ENCODE data around the gene DNALI1. TPM values are rescaled to one million over a fixed set of nuclear protein-coding genes. Genes with fewer than 3 reads are reported as not detected.

Gene DNALI1
- total RNA-seq, 1 experiment from 2014 or later: 6.3 TPM

DNA sequence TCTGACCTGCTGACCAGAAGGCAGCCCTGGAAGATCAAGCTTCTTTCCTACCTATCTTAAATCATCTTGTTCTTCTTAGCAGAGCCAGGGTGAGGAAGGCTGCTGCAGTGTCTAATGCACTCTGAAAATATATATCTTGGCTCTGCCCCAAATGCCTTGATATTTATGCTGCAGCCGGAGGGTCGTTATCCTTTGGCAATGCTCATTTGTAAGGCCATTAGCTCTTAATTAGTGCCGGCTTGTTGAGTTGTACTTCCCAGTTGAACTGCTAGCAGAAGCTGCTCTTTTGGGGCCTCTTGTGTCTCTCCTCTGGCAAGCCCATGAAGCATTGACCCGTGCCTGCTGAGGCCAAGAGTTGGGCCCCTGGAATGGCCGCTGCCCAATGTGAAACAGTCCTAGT, 43.2 kb downstream of the DNALI1 start:
- no peaks in the 10 kb centered on the region for H3K36me3 ChIP-seq (ENCODE audit: insufficient read depth, low read length, poor library complexity, severe bottlenecking)
- no peak for TF ChIP-seq EZH2 (IDR thresholded peaks at IDR 0.05; ENCODE audit: borderline replicate concordance, low read depth, low read length, poor library complexity, severe bottlenecking)
- TF ChIP-seq, protein P1, sequence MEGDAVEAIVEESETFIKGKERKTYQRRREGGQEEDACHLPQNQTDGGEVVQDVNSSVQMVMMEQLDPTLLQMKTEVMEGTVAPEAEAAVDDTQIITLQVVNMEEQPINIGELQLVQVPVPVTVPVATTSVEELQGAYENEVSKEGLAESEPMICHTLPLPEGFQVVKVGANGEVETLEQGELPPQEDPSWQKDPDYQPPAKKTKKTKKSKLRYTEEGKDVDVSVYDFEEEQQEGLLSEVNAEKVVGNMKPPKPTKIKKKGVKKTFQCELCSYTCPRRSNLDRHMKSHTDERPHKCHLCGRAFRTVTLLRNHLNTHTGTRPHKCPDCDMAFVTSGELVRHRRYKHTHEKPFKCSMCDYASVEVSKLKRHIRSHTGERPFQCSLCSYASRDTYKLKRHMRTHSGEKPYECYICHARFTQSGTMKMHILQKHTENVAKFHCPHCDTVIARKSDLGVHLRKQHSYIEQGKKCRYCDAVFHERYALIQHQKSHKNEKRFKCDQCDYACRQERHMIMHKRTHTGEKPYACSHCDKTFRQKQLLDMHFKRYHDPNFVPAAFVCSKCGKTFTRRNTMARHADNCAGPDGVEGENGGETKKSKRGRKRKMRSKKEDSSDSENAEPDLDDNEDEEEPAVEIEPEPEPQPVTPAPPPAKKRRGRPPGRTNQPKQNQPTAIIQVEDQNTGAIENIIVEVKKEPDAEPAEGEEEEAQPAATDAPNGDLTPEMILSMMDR (conservative IDR thresholded peaks at IDR 0.05; ENCODE audit: low read depth, low read length): no peak
- H3K27me3 ChIP-seq (replicated peaks; ENCODE audit: insufficient read depth, low read depth, low read length, poor library complexity): peaks cover 8% of the 10 kb centered on the region
- DNase-seq (ENCODE audit: low spot score): no peak
- no peaks in the 10 kb centered on the region for H3K4me1 ChIP-seq (ENCODE audit: insufficient read depth, low read length, poor library complexity, severe bottlenecking)
- no peak overlapping the region for H3K4me3 ChIP-seq (ENCODE audit: low read depth, low read length, poor library complexity, severe bottlenecking)
- H3K9me3 ChIP-seq (ENCODE audit: low read depth, low read length, poor library complexity, severe bottlenecking): no peaks in the 10 kb centered on the region
- H3K27ac ChIP-seq (ENCODE audit: low read depth, low read length, poor library complexity, severe bottlenecking): no peak overlapping the region
- CTCF ChIA-PET: no interaction called here
- no TSS peak for BruUV-seq (replicated peaks)
- intact Hi-C loops (cut with micrococcal nuclease; ENCODE audit: unreplicated experiment): no loop called here
- POLR2A ChIA-PET (ENCODE audit: low non-redundant PET): no interaction called here

DNA sequence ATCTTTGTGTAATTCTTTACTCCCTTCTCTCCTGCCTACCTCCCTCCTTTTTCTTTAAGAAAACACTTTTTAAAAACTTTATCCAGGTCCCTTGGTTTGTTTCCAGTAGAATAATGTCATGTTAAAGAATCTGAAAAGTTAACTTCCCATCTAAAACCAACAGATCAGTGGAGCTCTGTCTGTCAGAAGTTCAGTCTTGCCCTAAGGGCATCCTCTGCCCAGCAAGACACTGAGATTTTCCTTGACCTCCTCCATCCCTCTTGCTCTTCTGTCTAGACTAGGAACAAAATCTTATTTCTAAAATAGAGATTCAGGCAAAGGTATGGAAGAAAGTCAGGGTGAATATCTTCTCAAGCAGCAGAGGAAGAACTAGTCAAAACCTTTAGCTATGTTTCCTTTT, 44.7 kb downstream of the DNALI1 start:
- ChIA-PET CTCF (interaction anchor here (0.7 kb wide), 1 partner anchor 25 kb away, joined by 4 read pairs; no protein-coding TSS in a partner anchor), POLR2A (ENCODE audit: low non-redundant PET) (no interaction called here)
- no peaks in the 10 kb centered on the region for H3K36me3 ChIP-seq (ENCODE audit: insufficient read depth, low read length, poor library complexity, severe bottlenecking)
- H3K9me3 ChIP-seq (ENCODE audit: low read depth, low read length, poor library complexity, severe bottlenecking): no peaks in the 10 kb centered on the region
- no TSS peak for BruUV-seq (replicated peaks)
- TF ChIP-seq, protein P1 (conservative IDR thresholded peaks at IDR 0.05; ENCODE audit: low read depth, low read length): no peak
- no peak for TF ChIP-seq EZH2 (IDR thresholded peaks at IDR 0.05; ENCODE audit: borderline replicate concordance, low read depth, low read length, poor library complexity, severe bottlenecking)
- no peak for DNase-seq (ENCODE audit: low spot score)
- intact Hi-C loops (cut with micrococcal nuclease; ENCODE audit: unreplicated experiment): no loop called here
- H3K27ac ChIP-seq (ENCODE audit: low read depth, low read length, poor library complexity, severe bottlenecking): no peak overlapping the region
- H3K27me3 ChIP-seq (replicated peaks; ENCODE audit: insufficient read depth, low read depth, low read length, poor library complexity): peaks cover 14% of the 10 kb centered on the region
- H3K4me1 ChIP-seq (ENCODE audit: insufficient read depth, low read length, poor library complexity, severe bottlenecking): no peaks in the 10 kb centered on the region
- H3K4me3 ChIP-seq (ENCODE audit: low read depth, low read length, poor library complexity, severe bottlenecking): no peak overlapping the region

DNA sequence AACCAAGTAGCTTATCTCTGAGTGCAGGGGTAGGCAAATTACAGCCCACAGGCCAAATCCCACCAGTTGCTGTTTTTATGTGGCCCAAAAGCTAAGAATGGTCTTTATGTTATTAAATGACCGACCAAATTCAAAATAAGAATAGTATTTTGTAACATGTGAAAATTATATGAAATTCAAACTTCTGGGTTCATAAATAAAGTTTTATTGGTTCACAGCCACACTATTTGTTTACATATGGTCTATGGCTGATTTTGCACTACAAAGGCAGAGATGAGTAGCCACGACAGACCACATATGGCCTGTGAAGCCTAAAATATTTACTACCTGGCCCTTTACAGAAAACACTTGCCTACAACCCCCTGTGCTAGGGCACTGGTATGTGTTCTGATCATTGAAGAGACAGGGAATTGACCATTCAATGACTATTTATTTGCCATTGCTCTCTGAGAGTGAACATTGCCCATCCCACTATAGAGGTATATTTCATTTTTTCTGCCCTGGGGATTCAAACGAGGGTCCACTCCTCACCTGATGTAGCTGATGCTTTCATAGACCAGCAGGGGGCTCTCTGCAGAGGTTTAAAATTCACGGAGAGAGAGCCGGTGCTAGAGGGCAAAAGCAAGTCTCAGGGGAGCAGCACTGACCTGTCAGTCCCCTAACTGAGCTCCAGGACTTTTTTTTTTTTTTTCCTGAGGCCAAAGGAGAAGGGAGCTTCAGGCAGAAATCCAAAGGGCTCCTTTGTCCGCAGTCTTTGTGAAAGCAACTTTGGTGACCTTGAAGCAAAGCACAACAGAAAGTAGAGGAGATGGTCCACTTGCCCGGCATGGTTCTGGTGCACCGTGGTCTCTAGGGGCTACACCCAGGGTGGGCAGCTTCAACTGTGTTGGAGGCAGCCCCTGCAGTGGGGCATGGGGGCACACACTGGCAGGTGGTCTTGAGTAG, 46.3 kb downstream of the DNALI1 start:
- H3K27ac ChIP-seq (ENCODE audit: low read depth, low read length, poor library complexity, severe bottlenecking): no peak overlapping the region
- ChIA-PET POLR2A (ENCODE audit: low non-redundant PET) (no interaction called here), CTCF (interaction anchor here (0.6 to 1.5 kb wide), 4 partner anchors 37 to 132 kb away, joined by 3 to 5 read pairs (median 4); a partner anchor contains a TSS)
- peak; percentile 63 for DNase-seq (ENCODE audit: low spot score)
- H3K4me3 ChIP-seq (ENCODE audit: low read depth, low read length, poor library complexity, severe bottlenecking): no peak overlapping the region
- TF ChIP-seq, protein P1 (conservative IDR thresholded peaks at IDR 0.05; ENCODE audit: low read depth, low read length): peak; percentile 83
- TF ChIP-seq EZH2 (IDR thresholded peaks at IDR 0.05; ENCODE audit: borderline replicate concordance, low read depth, low read length, poor library complexity, severe bottlenecking): no peak
- no peaks in the 10 kb centered on the region for H3K36me3 ChIP-seq (ENCODE audit: insufficient read depth, low read length, poor library complexity, severe bottlenecking)
- peaks cover 26% of the 10 kb centered on the region for H3K27me3 ChIP-seq (replicated peaks; ENCODE audit: insufficient read depth, low read depth, low read length, poor library complexity)
- H3K4me1 ChIP-seq (ENCODE audit: insufficient read depth, low read length, poor library complexity, severe bottlenecking): no peaks in the 10 kb centered on the region
- intact Hi-C loops (cut with micrococcal nuclease; ENCODE audit: unreplicated experiment): loop anchor here (1.0 kb wide), 1 partner anchor 79 kb away; no protein-coding TSS in a partner anchor
- H3K9me3 ChIP-seq (ENCODE audit: low read depth, low read length, poor library complexity, severe bottlenecking): no peaks in the 10 kb centered on the region
- BruUV-seq (replicated peaks): no TSS peak

Data from A673 (cell line).